ENCODE data around the gene JOSD2.

DNA sequence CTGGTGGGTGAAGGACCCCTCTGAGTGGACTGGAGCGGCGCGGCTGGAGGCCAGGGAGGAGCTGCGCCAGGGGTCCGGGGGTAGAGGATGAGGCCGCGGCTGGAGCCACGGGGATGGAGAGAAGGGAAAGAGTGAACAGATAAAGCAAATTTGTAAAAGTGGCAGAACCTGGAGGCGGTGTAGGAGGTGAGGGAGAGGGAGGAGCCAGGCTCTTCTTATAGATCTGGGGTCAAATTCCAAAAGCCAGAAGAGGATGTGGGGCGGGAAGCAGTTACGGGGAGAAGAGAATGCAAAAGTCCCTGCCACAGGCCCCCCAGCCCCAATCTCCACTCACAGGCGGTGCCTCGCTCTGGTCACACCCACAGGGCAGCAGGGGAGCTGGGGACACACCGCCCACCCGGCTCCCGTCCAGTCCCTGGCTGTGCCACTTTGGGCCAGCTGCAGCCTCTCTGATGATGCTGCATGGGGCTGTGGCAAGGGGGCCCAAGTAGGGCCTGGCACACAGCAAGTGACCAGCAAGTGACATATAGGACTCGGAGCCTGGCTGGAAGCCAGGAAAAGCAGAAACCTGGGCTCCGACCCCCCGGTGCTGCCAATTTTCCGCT is 46.1 kb upstream of the JOSD2 start:
- TF ChIP-seq, protein P1, sequence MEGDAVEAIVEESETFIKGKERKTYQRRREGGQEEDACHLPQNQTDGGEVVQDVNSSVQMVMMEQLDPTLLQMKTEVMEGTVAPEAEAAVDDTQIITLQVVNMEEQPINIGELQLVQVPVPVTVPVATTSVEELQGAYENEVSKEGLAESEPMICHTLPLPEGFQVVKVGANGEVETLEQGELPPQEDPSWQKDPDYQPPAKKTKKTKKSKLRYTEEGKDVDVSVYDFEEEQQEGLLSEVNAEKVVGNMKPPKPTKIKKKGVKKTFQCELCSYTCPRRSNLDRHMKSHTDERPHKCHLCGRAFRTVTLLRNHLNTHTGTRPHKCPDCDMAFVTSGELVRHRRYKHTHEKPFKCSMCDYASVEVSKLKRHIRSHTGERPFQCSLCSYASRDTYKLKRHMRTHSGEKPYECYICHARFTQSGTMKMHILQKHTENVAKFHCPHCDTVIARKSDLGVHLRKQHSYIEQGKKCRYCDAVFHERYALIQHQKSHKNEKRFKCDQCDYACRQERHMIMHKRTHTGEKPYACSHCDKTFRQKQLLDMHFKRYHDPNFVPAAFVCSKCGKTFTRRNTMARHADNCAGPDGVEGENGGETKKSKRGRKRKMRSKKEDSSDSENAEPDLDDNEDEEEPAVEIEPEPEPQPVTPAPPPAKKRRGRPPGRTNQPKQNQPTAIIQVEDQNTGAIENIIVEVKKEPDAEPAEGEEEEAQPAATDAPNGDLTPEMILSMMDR (IDR thresholded peaks at IDR 0.05), result no peak
- TF ChIP-seq EP300 (IDR thresholded peaks at IDR 0.05; ENCODE audit: low read depth), result no peak
- no peak for TF ChIP-seq POLR2A (IDR thresholded peaks at IDR 0.05)

Data from transverse colon (tissue), 3 donors.